ENCODE measurements around the gene FDXR. TPM values are rescaled to one million over a fixed set of nuclear protein-coding genes. Genes with fewer than 3 reads are reported as not detected.
"Not testable (repeated sequence)": the region's sequence is repeated elsewhere in the genome, so short reads cannot be mapped to it uniquely, and the experiment has no call there.

FDXR gene
- total and polyA plus RNA-seq, 8 donors: 4.3 to 15.1 (median 11.9) TPM

GRCh38 chr17:74871356-74872076 lies 1.3 kb downstream of the FDXR start:
- DNase-seq (peak in 1 of 6 donors; percentile 39), FAIRE-seq (no peak), ATAC-seq (no peak)
- H3K27me3 ChIP-seq: no peaks in the 10 kb centered on the region
- H3K36me3 ChIP-seq: no peaks in the 10 kb centered on the region
- TF ChIP-seq, protein P1, sequence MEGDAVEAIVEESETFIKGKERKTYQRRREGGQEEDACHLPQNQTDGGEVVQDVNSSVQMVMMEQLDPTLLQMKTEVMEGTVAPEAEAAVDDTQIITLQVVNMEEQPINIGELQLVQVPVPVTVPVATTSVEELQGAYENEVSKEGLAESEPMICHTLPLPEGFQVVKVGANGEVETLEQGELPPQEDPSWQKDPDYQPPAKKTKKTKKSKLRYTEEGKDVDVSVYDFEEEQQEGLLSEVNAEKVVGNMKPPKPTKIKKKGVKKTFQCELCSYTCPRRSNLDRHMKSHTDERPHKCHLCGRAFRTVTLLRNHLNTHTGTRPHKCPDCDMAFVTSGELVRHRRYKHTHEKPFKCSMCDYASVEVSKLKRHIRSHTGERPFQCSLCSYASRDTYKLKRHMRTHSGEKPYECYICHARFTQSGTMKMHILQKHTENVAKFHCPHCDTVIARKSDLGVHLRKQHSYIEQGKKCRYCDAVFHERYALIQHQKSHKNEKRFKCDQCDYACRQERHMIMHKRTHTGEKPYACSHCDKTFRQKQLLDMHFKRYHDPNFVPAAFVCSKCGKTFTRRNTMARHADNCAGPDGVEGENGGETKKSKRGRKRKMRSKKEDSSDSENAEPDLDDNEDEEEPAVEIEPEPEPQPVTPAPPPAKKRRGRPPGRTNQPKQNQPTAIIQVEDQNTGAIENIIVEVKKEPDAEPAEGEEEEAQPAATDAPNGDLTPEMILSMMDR (IDR thresholded peaks at IDR 0.05): no peak
- H3K4me3 ChIP-seq: peak overlapping the region in 1 of 4 donors; percentile 69
- peaks cover 0 to 17% (median 16%) of the 10 kb centered on the region in 3 donors for H3K4me1 ChIP-seq
- 75 to 82% methylated on average over 11 of the region's 11 CpGs for WGBS, 2 donors
- H3K9me3 ChIP-seq: no peaks in the 10 kb centered on the region
- H3K27ac ChIP-seq: no peak overlapping the region
- intact Hi-C loops (cut with DNase I): no loop called here

DNA sequence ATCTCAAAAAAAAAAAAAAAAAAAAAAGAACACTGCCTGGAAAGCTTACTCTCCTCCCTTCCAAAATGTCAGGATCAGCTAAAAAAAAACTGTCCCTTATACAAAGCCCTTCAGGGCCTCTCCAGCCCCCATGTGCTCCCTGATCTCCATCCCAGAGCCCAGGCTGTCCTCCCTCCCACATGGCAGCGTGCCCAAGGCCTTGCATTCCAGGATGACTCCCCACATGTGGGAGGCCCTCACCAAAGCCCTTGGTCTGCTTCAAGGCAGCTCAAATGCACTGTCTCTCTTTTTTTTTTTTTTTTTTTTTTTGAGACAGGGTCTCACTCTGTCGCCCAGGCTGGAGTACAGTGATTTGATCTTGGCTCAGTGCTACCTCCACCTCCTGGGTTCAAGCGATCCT lies 2.3 kb downstream of the FDXR start:
- Histone ChIP-seq H3K9me3 (no peaks in the 10 kb centered on the region), H3K4me3 (no peak overlapping the region), H3K4me1 (peaks cover 0 to 14% (median 13%) of the 10 kb centered on the region in 3 donors), H3K27ac (no peak overlapping the region), H3K27me3 (no peaks in the 10 kb centered on the region), H3K36me3 (no peaks in the 10 kb centered on the region)
- no peak for FAIRE-seq
- ATAC-seq: no peak
- intact Hi-C loops (cut with DNase I): no loop called here
- peak in 2 of 6 donors; percentile 65 to 76 for DNase-seq
- WGBS, 2 donors: 74 to 85% methylated on average over 3 of the region's 3 CpGs
- TF ChIP-seq, protein P1 (IDR thresholded peaks at IDR 0.05): no peak

DNA sequence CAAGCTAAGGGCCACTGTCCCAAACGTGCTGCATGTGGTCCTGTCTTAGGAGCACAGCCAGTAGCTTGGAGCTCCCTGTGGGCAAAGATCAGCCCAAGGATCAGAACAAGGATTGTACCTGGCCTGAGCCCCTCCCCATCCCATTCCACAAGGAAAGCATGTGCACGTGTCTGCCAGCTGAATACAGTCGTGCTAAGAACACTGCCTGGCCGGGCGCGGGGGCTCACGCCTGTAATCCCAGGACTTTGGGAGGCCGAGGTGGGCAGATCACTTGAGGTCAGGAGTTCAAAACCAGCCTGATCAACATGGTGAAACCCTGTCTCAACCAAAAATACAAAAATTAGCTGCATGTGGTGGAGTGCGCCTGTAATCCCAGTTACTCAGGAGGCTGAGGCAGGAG lies 2.8 kb downstream of the FDXR start:
- peak in 1 of 6 donors; percentile 47 for DNase-seq
- H3K4me1 ChIP-seq: peaks cover 0 to 10% (median 10%) of the 10 kb centered on the region in 3 donors
- H3K9me3 ChIP-seq; H3K27me3 ChIP-seq; H3K27ac ChIP-seq; H3K36me3 ChIP-seq; FAIRE-seq; H3K4me3 ChIP-seq; intact Hi-C loops (cut with DNase I); ATAC-seq: not testable (repeated sequence)
- WGBS, 2 donors: 90% methylated on average over 9 of the region's 9 CpGs

DNA sequence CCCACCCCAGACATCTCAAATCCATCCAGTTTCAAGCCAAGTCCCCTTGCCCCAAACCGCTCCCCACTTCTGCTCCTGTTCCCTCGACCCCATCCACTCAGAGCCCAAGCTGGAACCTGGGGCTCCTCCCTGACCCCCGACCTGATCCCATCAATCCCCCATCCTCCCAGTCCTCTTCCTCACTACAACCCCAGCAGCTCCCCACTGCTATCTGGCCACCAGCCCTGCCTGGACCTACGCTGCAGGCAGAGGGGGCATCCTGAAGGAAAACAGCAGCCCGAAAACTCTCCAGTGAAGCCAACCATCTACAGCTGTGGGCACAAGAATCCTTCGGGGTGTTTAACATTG lies 3.9 kb downstream of the FDXR start:
- no peak for DNase-seq
- Histone ChIP-seq H3K27ac (no peak overlapping the region), H3K36me3 (no peaks in the 10 kb centered on the region), H3K27me3 (no peaks in the 10 kb centered on the region), H3K4me1 (peaks cover 0 to 6% (median 2%) of the 10 kb centered on the region in 3 donors), H3K4me3 (no peak overlapping the region), H3K9me3 (no peaks in the 10 kb centered on the region)
- FAIRE-seq: no peak
- WGBS, 2 donors: 89 to 92% methylated on average over 6 of the region's 6 CpGs
- no peak for ATAC-seq
- TF ChIP-seq, protein P1 (IDR thresholded peaks at IDR 0.05): no peak
- intact Hi-C loops (cut with DNase I): loop anchor here in 2 of 3 donors (5.0 to 10.0 kb wide), 3 partner anchors 124 to 214 kb away; partner anchors contain the start of gene NHERF1 (in 1 of the 2)

GRCh38 chr17:74868251-74868907 lies 4.4 kb downstream of the FDXR start:
- DNase-seq (no peak), FAIRE-seq (no peak), ATAC-seq (no peak)
- no peak overlapping the region for H3K27ac ChIP-seq
- no peak overlapping the region for H3K4me3 ChIP-seq
- H3K9me3 ChIP-seq: no peaks in the 10 kb centered on the region
- TF ChIP-seq, protein P1 (IDR thresholded peaks at IDR 0.05): no peak
- H3K27me3 ChIP-seq: no peaks in the 10 kb centered on the region
- H3K36me3 ChIP-seq: no peaks in the 10 kb centered on the region
- intact Hi-C loops (cut with DNase I): loop anchor here in 2 of 3 donors (5.0 to 10.0 kb wide), 3 partner anchors 124 to 214 kb away; partner anchors contain the start of gene NHERF1 (in 1 of the 2)
- 82 to 87% methylated on average over 12 of the region's 12 CpGs for WGBS, 2 donors
- H3K4me1 ChIP-seq: peaks cover 0 to 3% (median 0%) of the 10 kb centered on the region in 3 donors

All from pancreas (tissue), 10 donors.